ENCODE data around the gene KCNIP1. TPM values are rescaled to one million over a fixed set of nuclear protein-coding genes. Genes with fewer than 3 reads are reported as not detected.

KCNIP1 gene
- total and polyA plus RNA-seq, 2 of the 8 experiments (the other 6 are each of a cell fraction or from before 2014, with no cell fraction given), result 0.52 to 0.83 TPM

DNA sequence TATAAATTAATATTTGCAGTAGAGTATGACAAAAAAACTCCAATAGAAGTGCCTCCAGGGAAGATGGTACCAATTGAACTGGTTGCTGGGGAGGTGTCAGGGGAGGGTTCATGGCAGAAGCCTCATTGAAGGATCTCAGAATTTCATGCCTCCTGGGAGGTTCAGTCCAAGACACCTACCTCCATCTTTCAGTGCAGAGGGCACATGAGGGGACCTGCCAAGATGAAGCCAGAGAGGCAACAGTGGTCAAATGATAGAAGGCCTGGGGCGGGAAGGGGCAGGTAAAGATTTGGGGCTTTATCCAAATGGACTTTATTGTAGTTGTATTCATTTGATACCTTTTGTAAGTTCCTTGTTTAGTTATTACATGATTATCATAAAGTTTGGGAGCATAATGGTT, 25.9 kb upstream of the KCNIP1 start:
- Histone ChIP-seq H3K36me3 (ENCODE audit: control insufficient read depth in 2 of 4, insufficient read depth in 4 of 4, low read length in 3 of 4) (no peaks in the 10 kb centered on the region), H3K56ac (replicated peaks; ENCODE audit: insufficient read length, low read depth, low read length) (no peak overlapping the region), H3K79me2 (ENCODE audit: control insufficient read depth in 1 of 2, insufficient read depth in 2 of 2, low read length in 2 of 2) (no peaks in the 10 kb centered on the region), H4K5ac (ENCODE audit: insufficient read length, low read depth, low read length) (no peak overlapping the region), H4K8ac (ENCODE audit: extremely low read depth, insufficient read depth, low read length) (no peak overlapping the region), H2BK20ac (ENCODE audit: low read length) (no peak overlapping the region), H2AK5ac (ENCODE audit: low read depth, low read length) (no peak overlapping the region), H3K23me2 (ENCODE audit: low read depth, low read length) (no peaks in the 10 kb centered on the region), H3K4ac (replicated peaks; ENCODE audit: insufficient read length, low read depth, low read length) (no peak overlapping the region), H2BK120ac (replicated peaks; ENCODE audit: low read depth, low read length) (no peak overlapping the region), H4K91ac (replicated peaks; ENCODE audit: insufficient read length, low read length) (no peak overlapping the region), H3K27ac (ENCODE audit: low read depth, low read length) (no peak overlapping the region), H2BK5ac (ENCODE audit: low read depth, low read length) (no peak overlapping the region), H3K27me3 (replicated peaks in 1 of 4; ENCODE audit: control insufficient read depth in 3 of 4, extremely low read depth in 1 of 4, insufficient read depth in 3 of 4, low read length in 3 of 4) (no peaks in the 10 kb centered on the region; a peak in 1 of 7 replicates), H3K79me1 (ENCODE audit: low read depth, low read length) (no peaks in the 10 kb centered on the region), H3K23ac (ENCODE audit: insufficient read length) (no peak overlapping the region), H3K9me3 (ENCODE audit: insufficient read depth in 2 of 2, low read depth in 1 of 2, low read length in 1 of 2) (no peaks in the 10 kb centered on the region), H4K20me1 (replicated peaks in 1 of 2; ENCODE audit: control insufficient read depth in 1 of 2, insufficient read depth in 2 of 2, low read length in 2 of 2) (no peaks in the 10 kb centered on the region), H3K4me3 (ENCODE audit: extremely low read depth in 1 of 4, insufficient read depth in 2 of 4, low read depth in 3 of 4, low read length in 4 of 4) (no peak overlapping the region), H3K4me1 (replicated peaks in 1 of 4; ENCODE audit: control insufficient read depth in 3 of 4, insufficient read depth in 4 of 4, low read length in 3 of 4) (peaks cover 2 to 5% (median 3%) of the 10 kb centered on the region in 4 experiments; a peak in 4 of 7 replicates), H3K4me2 (ENCODE audit: insufficient read depth in 1 of 2, low read depth in 2 of 2, low read length in 2 of 2) (no peak overlapping the region), H3K14ac (ENCODE audit: insufficient read length) (no peak overlapping the region), H2BK15ac (ENCODE audit: low read length) (no peak overlapping the region), H3K9ac (replicated peaks in 1 of 4; ENCODE audit: extremely low read depth in 1 of 4, low read depth in 3 of 4, low read length in 3 of 4) (no peak overlapping the region), H2AFZ (ENCODE audit: low read length) (no peak overlapping the region), H3K18ac (ENCODE audit: extremely low read depth, low read length) (no peak overlapping the region), H2BK12ac (ENCODE audit: low read depth, low read length) (no peak overlapping the region)
- ChIA-PET POLR2A (ENCODE audit: partially characterized antibody) (no interaction called here), CTCF (ENCODE audit: partially characterized antibody) (interaction anchor here (2.1 to 5.3 kb wide), 2 partner anchors 8 to 43 kb away, joined by 5 to 25 read pairs; no protein-coding TSS in a partner anchor)
- 91% methylated on average over 1 of the region's 1 CpG; no CpG with 5 or more reads in 1 of the 2 experiments for WGBS, 2 experiments (ENCODE audit: extremely low coverage in 1 of 2, insufficient coverage in 1 of 2, insufficient read length in 1 of 2, insufficient replicate concordance in 2 of 2, low coverage in 1 of 2, low lambda C conversion rate in 2 of 2, missing lambda C conversion rate in 1 of 2)
- FAIRE-seq, result no peak
- peak in 1 of 2 experiments; percentile 19 for DNase-seq (ENCODE audit: low read depth in 1 of 2, low spot score in 2 of 2)
- TF ChIP-seq NRF1 (IDR thresholded peaks at IDR 0.05; ENCODE audit: low read depth, low read length) (no peak), JUN (IDR thresholded peaks at IDR 0.05; ENCODE audit: low read depth, low read length) (no peak), SIN3A (conservative IDR thresholded peaks at IDR 0.05 in 1 of 2, IDR thresholded peaks at IDR 0.05 in 1 of 2; ENCODE audit: low read depth in 1 of 2, low read length in 2 of 2) (no peak), SP4 (IDR thresholded peaks at IDR 0.05; ENCODE audit: low read length) (no peak), YY1 (IDR thresholded peaks at IDR 0.05; ENCODE audit: low read depth, low read length) (no peak), PHF8 (conservative IDR thresholded peaks at IDR 0.05; ENCODE audit: low read depth, low read length) (no peak), CBX8 (IDR thresholded peaks at IDR 0.05; ENCODE audit: borderline replicate concordance, low read depth, low read length) (no peak), RXRA (IDR thresholded peaks at IDR 0.05; ENCODE audit: insufficient read depth, low read depth, low read length) (no peak), FOSL1 (IDR thresholded peaks at IDR 0.05; ENCODE audit: insufficient read depth, low read depth, low read length) (no peak), TCF12 (IDR thresholded peaks at IDR 0.05; ENCODE audit: low read depth, low read length) (no peak), RAD21 (IDR thresholded peaks at IDR 0.05 in 1 of 2, conservative IDR thresholded peaks at IDR 0.05 in 1 of 2; ENCODE audit: low read depth in 2 of 2, low read length in 2 of 2) (no peak), POLR2A (IDR thresholded peaks at IDR 0.05; ENCODE audit: control extremely low read depth in 1 of 2, low read depth in 2 of 2, low read length in 2 of 2) (no peak), CEBPB (IDR thresholded peaks at IDR 0.05; ENCODE audit: low read depth, low read length) (no peak), ZNF274 (IDR thresholded peaks at IDR 0.05; ENCODE audit: borderline replicate concordance, extremely low read depth, low read length) (no peak), SUZ12 (IDR thresholded peaks at IDR 0.05; ENCODE audit: low read length) (no peak)

Measured in H1 (cell line).